Measurements from ENCODE around the gene PTPRM.

Gene PTPRM

DNA sequence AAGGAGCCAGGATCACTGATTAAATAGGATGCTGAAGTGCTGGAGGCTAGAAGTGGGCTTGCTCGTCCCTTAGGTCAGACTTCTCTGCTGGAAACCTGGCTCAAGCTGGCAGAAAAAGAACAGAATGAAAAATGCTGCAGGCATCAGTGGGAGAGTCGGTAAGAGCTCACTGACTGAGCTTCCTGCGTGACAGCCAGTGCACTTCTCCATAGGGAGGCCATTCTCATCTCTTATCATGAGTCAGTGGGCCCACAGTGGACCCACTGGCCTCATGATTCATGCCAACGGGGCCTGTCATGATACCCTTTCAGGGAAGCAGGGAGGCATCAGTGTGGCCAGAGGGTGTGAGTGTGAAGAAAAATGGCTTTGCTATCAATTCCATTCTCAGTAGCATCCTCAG, 498.2 kb downstream of the PTPRM start:
- no peak for DNase-seq

GRCh38 chr18:8065773-8066172, 498.7 kb downstream of the PTPRM start:
- DNase-seq: no peak

GRCh38 chr18:8069708-8070107, 502.6 kb downstream of the PTPRM start:
- no peak for DNase-seq

- no peak for DNase-seq
Measured at GRCh38 chr18:8073167-8073566, 506.1 kb downstream of the PTPRM start.

DNA sequence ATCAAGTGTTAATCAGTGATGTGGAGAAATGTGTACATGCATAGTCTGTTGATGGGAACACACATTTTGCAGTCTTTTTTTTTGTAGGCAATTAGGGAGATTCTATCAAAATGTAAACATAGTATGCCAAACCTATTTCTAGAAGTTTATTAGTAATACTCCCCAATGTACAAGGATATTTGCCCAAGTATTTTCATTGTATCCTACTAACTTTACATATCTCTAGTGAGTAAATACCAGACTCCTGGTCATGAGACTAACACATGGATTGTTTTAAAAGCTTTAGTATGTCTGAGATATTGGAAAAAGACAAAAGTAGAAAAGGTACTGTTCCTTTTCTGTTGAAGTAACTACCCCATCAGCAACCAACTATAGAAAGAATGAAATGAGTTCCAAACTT, 513.0 kb downstream of the PTPRM start:
- no peak for DNase-seq

DNA sequence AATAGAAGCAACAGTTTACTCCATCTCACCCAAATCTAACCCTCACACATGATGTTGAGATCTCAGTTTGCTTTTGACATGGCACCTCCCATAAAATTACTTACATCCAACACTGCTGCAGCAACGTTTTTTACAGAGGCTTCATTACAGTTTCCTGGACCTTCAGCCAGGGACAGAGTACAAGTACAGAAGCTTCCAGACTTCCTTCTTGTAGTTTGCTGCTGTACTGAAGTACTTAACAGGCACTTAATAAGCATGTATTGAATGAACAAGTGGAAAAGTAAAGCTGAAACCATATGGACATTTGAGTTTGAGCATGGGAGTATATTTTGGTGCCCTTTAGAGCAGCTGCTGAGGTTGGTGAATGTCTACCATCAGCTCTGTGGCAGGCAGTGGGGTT, 514.2 kb downstream of the PTPRM start:
- no peak for DNase-seq

GRCh38 chr18:8081872-8082553, 514.9 kb downstream of the PTPRM start:
- no peak for DNase-seq

- no peak for DNase-seq
Measured at GRCh38 chr18:8084160-8084559, 517.0 kb downstream of the PTPRM start.

GRCh38 chr18:8088626-8089025, 521.5 kb downstream of the PTPRM start:
- no peak for DNase-seq

GRCh38 chr18:8091035-8091434, 523.9 kb downstream of the PTPRM start:
- DNase-seq: no peak

DNA sequence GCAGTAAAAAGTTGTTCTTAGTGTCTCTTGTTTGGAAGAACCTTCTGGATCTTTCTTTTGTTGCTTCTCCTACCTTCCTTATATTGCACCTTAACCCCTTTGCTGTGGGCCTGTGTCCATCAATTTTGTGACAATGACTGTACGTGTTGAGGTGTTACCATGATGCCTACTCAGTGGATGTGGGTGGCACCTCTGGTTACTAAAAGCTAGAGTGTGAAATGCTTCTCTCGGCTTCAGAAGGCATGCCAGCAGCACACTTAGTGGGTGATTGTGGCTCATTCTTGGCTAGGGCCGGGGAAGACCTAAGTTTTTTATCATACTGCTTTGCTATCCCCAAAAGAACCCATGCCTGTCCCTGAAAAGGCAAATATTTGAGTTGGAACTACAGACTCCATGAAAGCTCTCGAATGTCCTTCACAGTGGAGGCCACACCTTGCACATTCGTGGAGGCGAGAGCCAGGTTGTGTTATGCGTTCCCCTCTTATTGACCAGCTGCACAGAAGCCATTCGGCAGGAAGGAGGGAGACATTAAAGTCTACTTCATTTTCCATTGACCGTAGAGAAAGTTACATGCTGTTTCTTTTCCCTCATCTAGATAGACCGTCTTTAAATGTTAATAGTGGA, 528.9 kb downstream of the PTPRM start:
- DNase-seq: no peak

- DNase-seq: no peak
Measured at GRCh38 chr18:8097399-8097798, 530.3 kb downstream of the PTPRM start.

GRCh38 chr18:8097927-8098326, 530.8 kb downstream of the PTPRM start:
- no peak for DNase-seq

- no peak for DNase-seq
Measured at GRCh38 chr18:8106603-8107002, 539.5 kb downstream of the PTPRM start.

DNA sequence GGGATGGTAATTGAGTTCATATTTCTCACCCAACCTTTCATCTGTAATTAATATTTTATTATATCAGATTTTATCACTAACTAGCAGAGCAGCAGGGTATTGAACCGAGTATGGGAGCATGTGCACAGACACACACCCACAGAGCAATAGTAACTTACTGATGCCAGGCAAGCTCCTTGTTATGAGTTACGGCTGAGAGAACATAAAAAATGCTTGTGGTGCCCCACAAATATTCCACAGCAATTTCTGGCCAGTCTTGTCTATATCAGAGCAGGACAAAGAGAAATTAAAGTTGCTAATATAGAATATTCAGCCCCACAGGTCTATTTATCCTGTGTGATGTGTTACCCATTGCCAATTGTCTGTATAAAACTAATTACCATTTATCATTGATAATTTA, 540.3 kb downstream of the PTPRM start:
- no peak for DNase-seq

GRCh38 chr18:8114480-8114879, 547.4 kb downstream of the PTPRM start:
- no peak for DNase-seq

DNA sequence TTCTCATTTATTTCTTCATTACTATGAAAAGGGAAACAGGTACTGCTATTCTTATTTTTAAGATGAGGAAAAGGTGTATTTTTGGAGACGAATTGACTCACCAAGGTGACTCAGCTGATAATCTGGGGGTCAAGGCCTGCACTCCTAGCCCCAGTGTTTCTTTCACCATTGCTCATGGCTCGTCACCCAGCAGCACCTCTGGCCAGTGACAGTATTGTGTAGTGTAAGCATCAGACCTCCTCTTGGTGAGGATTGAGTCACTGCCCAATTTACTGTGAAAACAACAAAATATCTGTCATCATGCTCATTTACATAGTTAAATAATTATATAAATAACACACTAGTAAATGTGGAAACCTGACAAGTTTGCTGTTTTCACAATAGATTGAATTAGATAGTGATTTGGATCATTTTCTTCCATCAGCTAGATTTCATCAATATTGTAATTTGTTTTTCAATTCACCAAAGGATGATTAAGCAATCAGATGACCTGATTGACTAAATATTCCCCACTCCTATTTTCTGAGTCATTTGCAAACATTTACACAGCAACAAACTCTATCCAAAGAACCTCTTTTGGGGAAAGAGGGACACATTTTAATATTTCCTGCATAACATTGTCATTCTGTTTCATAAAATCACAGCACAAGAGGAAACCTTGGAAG, 549.4 kb downstream of the PTPRM start:
- DNase-seq: no peak

DNA sequence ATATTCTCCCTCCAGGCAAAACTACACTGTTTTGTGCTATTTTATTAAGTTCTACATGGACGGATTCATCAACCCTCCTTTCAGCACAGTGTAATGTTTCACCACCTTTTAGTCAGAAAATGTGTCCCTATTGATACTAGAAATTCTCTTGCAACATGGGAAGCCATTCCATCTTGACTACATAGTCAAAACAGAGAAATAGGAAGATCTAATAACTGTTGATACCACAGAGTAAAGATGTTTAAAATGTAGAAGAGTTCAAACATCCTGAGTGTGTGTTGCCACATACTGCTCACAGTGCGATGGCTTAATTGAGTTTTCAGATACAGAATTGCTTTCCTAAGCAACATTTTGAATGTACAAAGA, 549.9 kb downstream of the PTPRM start:
- DNase-seq: no peak

- DNase-seq: no peak
Measured at GRCh38 chr18:8121101-8121500, 554.0 kb downstream of the PTPRM start.

DNA sequence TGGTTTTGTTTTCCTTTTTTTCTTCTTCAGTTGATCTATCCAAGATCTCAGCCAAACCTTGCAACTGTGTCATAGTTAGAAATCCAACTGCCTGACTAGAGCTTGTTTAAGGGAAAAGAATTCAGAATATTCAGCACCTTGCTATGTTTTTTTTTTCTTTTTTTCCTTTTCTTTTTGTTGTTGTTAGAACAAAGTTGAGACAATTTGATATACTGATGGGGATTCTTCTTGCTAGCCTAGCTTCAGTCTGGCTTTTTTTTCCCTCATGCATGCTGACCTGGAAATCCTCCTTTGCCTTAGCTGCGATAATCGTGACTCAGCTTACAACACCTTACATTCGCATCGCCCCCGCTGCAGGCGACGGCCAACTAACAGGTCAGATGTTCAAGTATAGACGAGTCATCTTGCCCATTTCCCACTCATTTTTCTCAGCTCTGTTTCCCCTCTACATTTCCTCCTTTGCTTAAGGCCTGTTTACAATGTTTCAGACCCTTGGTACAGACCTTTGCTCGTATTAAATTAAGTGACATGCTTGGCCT, 554.9 kb downstream of the PTPRM start:
- DNase-seq: no peak

DNA sequence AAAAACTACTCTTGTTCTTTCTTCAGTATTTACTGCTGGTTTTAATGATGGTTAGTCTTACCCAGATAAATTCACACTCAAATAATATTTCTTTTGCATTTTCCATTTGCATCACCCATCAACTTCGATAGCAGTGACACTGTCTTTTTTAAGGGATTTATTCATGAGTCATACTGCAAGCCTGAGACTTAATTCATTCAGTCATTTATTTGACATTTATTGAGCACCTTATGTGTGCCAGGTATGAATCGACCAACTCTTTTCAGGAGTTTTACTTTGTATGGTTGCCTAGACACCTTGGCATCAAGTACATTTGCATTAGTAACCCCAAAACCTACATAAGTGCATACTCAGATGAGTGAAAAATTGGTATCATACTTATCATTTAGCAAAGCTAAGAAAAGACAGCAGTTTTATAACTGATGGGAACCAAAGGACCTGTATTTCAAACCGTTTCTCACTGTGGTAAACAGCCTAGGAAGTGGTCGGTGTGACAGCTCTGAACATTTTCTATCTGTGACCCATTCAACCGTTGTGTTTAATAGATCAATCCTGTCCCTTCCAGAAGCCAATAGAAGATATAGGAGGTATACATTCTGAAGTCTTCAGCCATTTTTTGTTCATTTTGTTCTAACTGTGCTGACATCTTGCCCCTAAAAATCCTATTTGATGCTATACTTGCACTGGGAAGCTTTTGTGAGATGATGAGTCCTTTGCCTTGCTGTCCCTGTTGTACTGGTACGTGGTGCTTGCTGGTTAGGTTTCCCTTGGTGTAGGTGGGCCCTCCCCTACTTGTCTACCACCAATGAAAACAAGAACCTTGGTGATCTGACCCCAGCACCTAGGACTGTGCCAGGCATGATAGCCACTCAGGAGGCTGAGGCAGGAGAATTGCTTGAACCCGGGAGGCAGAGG, 557.4 kb downstream of the PTPRM start:
- DNase-seq: no peak

DNA sequence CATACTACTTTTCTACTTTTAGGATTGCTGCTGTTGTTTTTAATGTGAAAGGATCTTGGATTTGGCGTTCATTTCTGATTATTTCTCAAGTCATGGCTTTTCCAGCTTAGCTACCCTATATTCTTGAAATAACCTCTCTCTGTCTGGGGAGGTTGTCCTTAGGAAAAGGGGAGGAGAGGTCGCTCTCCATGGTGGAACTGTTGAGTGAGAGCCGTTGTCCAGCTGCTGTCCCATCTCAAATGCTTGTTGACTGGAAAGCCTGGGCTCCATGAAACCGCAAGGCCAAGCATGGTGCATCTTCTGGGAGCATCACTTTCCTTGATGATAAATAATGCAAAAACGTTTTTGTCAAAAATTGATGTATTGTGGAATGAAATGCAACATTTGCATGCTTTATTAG, 563.0 kb downstream of the PTPRM start:
- no peak for DNase-seq

DNA sequence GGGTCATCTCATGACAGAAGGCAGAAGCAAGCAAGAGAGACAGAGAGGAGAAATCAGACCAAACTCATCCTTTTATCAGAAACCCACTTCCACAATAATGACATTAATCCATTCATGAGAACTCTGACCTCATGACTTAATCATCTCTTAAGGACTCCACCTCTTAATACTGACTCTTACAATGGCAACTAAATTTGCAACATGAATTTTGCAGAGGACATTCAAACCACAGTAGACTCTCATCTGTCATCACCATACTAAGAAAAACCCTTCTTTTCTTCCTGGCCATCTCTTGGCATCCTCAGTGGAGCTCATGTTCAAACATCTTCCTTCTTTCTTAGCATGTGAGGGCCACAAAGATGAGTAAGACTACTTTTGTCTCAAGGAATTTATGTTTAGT, 565.9 kb downstream of the PTPRM start:
- no peak for DNase-seq
